ENCODE results near the gene PDE4B. TPM values are rescaled to one million over a fixed set of nuclear protein-coding genes. Genes with fewer than 3 reads are reported as not detected.

The PDE4B gene
- polyA plus RNA-seq, 1 donor (not counting 4 experiments of a cell fraction or from before 2014, with no cell fraction given): 0.29 TPM

GRCh38 chr1:66374148-66374547, 581.5 kb downstream of the PDE4B start:
- TF ChIP-seq CTCF (optimal IDR thresholded peaks at IDR 0.05 in 1 of 3, IDR thresholded peaks at IDR 0.05 in 1 of 3, conservative IDR thresholded peaks at IDR 0.05 in 1 of 3; ENCODE audit: extremely low read depth in 1 of 3, insufficient read depth in 2 of 3, low read length in 3 of 3) (no peak), EZH2 (IDR thresholded peaks at IDR 0.05; ENCODE audit: low read length) (no peak)
- no peaks in the 10 kb centered on the region for H3K4me1 ChIP-seq (ENCODE audit: control insufficient read depth, extremely low read depth, insufficient read depth, low read length)
- dilution Hi-C loops (cut with MboI; ENCODE audit: extremely low pct_ligation_motif_present, low sequenced_read_pairs): no loop called here
- H3K9me3 ChIP-seq (ENCODE audit: control insufficient read depth, low read depth, low read length): no peaks in the 10 kb centered on the region
- no peaks in the 10 kb centered on the region for H4K20me1 ChIP-seq (ENCODE audit: control insufficient read depth, extremely low read depth, insufficient read depth, low read length)
- H3K4me3 ChIP-seq (ENCODE audit: control insufficient read depth in 2 of 3, extremely low read depth in 1 of 3, insufficient read depth in 2 of 3, low read depth in 1 of 3, low read length in 3 of 3): no peak overlapping the region
- no peak overlapping the region for H3K9ac ChIP-seq (ENCODE audit: control insufficient read depth, extremely low read depth, insufficient read depth, low read length)
- no peaks in the 10 kb centered on the region for H3K27me3 ChIP-seq (ENCODE audit: control insufficient read depth, extremely low read depth, insufficient read depth, low read length)
- no peak overlapping the region for H3K27ac ChIP-seq (ENCODE audit: control insufficient read depth, insufficient read depth, low read length)
- FAIRE-seq (no peak), DNase-seq (ENCODE audit: low read depth, low spot score) (no peak)
- H3K4me2 ChIP-seq (ENCODE audit: control insufficient read depth, extremely low read depth, insufficient read depth, low read depth, low read length): no peak overlapping the region
- H3K79me2 ChIP-seq (ENCODE audit: control insufficient read depth, insufficient read depth, low read length): no peaks in the 10 kb centered on the region
- no peaks in the 10 kb centered on the region for H3K9me1 ChIP-seq (ENCODE audit: control insufficient read depth, extremely low read depth, insufficient read depth, low read length)
- H2AFZ ChIP-seq (ENCODE audit: control insufficient read depth, low read length): no peak overlapping the region
- no peaks in the 10 kb centered on the region for H3K36me3 ChIP-seq (ENCODE audit: control insufficient read depth in 2 of 2, extremely low read depth in 1 of 2, insufficient read depth in 2 of 2, low read length in 2 of 2)

GRCh38 chr1:66374561-66375111, 581.9 kb downstream of the PDE4B start:
- Histone ChIP-seq H4K20me1 (ENCODE audit: control insufficient read depth, extremely low read depth, insufficient read depth, low read length) (no peaks in the 10 kb centered on the region), H3K4me3 (ENCODE audit: control insufficient read depth in 2 of 3, extremely low read depth in 1 of 3, insufficient read depth in 2 of 3, low read depth in 1 of 3, low read length in 3 of 3) (no peak overlapping the region), H3K4me1 (ENCODE audit: control insufficient read depth, extremely low read depth, insufficient read depth, low read length) (no peaks in the 10 kb centered on the region), H3K4me2 (ENCODE audit: control insufficient read depth, extremely low read depth, insufficient read depth, low read depth, low read length) (no peak overlapping the region), H3K9me3 (ENCODE audit: control insufficient read depth, low read depth, low read length) (no peaks in the 10 kb centered on the region), H3K27ac (ENCODE audit: control insufficient read depth, insufficient read depth, low read length) (no peak overlapping the region), H2AFZ (ENCODE audit: control insufficient read depth, low read length) (no peak overlapping the region), H3K36me3 (ENCODE audit: control insufficient read depth in 2 of 2, extremely low read depth in 1 of 2, insufficient read depth in 2 of 2, low read length in 2 of 2) (no peaks in the 10 kb centered on the region), H3K9me1 (ENCODE audit: control insufficient read depth, extremely low read depth, insufficient read depth, low read length) (no peaks in the 10 kb centered on the region), H3K9ac (ENCODE audit: control insufficient read depth, extremely low read depth, insufficient read depth, low read length) (no peak overlapping the region), H3K27me3 (ENCODE audit: control insufficient read depth, extremely low read depth, insufficient read depth, low read length) (no peaks in the 10 kb centered on the region), H3K79me2 (ENCODE audit: control insufficient read depth, insufficient read depth, low read length) (no peaks in the 10 kb centered on the region)
- no peak for DNase-seq (ENCODE audit: low read depth, low spot score)
- FAIRE-seq: no peak
- dilution Hi-C loops (cut with MboI; ENCODE audit: extremely low pct_ligation_motif_present, low sequenced_read_pairs): no loop called here
- TF ChIP-seq CTCF (optimal IDR thresholded peaks at IDR 0.05 in 1 of 3, IDR thresholded peaks at IDR 0.05 in 1 of 3, conservative IDR thresholded peaks at IDR 0.05 in 1 of 3; ENCODE audit: extremely low read depth in 1 of 3, insufficient read depth in 2 of 3, low read length in 3 of 3): no peak
- no peak for TF ChIP-seq EZH2 (IDR thresholded peaks at IDR 0.05; ENCODE audit: low read length)

Measured in keratinocyte (primary cell).